OCI-M2 (cell line): Measurements from ENCODE around the gene F13A1.

Source experiments
- DNase-seq: peaks from one replicate; lab custom pipeline; 2025; ENCODE audit not compliant: unreplicated experiment; lab: John Stamatoyannopoulos, UW

The F13A1 gene

GRCh38 chr6:6195080-6195479, 125.4 kb downstream of the F13A1 start:
- DNase-seq, result no peak

- no peak for DNase-seq
These were observed 127.2 kb downstream of the F13A1 start for GRCh38 chr6:6193221-6193745.

GRCh38 chr6:6191909-6192308, 128.6 kb downstream of the F13A1 start:
- DNase-seq, result no peak

- DNase-seq, result no peak
These were observed 129.0 kb downstream of the F13A1 start for GRCh38 chr6:6191476-6191875.

GRCh38 chr6:6180684-6181083, 139.8 kb downstream of the F13A1 start:
- DNase-seq, result no peak

- no peak for DNase-seq
These were observed 140.4 kb downstream of the F13A1 start for GRCh38 chr6:6179858-6180623.

- DNase-seq, result no peak
These were observed 141.7 kb downstream of the F13A1 start for GRCh38 chr6:6178795-6179194.

GRCh38 chr6:6177754-6178153, 142.7 kb downstream of the F13A1 start:
- no peak for DNase-seq

GRCh38 chr6:6176586-6177228, 143.8 kb downstream of the F13A1 start:
- DNase-seq, result no peak

- DNase-seq, result no peak
These were observed 144.3 kb downstream of the F13A1 start for GRCh38 chr6:6176127-6176526.

- DNase-seq, result no peak
These were observed 151.3 kb downstream of the F13A1 start for GRCh38 chr6:6169141-6169540.

- no peak for DNase-seq
These were observed 154.4 kb downstream of the F13A1 start for GRCh38 chr6:6166064-6166463.

- no peak for DNase-seq
These were observed 156.1 kb downstream of the F13A1 start for GRCh38 chr6:6164367-6164766.

GRCh38 chr6:6154335-6154734, 166.1 kb downstream of the F13A1 start:
- no peak for DNase-seq

GRCh38 chr6:6152060-6152459, 168.4 kb downstream of the F13A1 start:
- DNase-seq, result no peak

- no peak for DNase-seq
These were observed 172.2 kb downstream of the F13A1 start for GRCh38 chr6:6148192-6148815.

GRCh38 chr6:6131492-6132109, 188.9 kb downstream of the F13A1 start:
- no peak for DNase-seq

- DNase-seq, result no peak
These were observed 195.0 kb downstream of the F13A1 start for GRCh38 chr6:6125495-6125894.

GRCh38 chr6:6123803-6124202, 196.7 kb downstream of the F13A1 start:
- DNase-seq, result no peak

- DNase-seq, result no peak
These were observed 198.5 kb downstream of the F13A1 start for GRCh38 chr6:6121943-6122342.

GRCh38 chr6:6105472-6106036, 214.9 kb downstream of the F13A1 start:
- no peak for DNase-seq
